ENCODE data around the gene DHRS12.

DHRS12 gene

GRCh38 chr13:51807041-51807440, 3.1 kb upstream of the DHRS12 start:
- DNase-seq (ENCODE audit: low spot score): no peak

DNA sequence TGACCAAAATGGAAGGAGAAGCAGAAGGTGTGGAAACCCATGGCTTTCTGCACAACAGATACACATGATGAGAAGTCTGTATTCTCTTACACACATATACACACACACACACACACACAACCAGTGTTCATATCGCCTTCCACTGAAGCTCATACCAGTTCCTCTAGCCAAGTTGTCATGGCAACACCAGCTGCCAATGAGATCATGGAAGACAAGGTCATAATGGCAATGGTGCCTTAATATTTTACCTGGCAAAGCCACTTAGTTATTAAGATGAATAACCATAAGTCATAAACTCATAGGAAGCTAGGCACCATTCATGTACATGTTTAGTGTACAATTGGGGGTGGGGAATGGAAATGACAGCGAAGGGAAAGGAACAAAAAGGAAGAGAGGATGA, 2.6 kb upstream of the DHRS12 start:
- no peak for DNase-seq (ENCODE audit: low spot score)

- no peak for DNase-seq (ENCODE audit: low spot score)
These were observed 2.0 kb upstream of the DHRS12 start for GRCh38 chr13:51805925-51806324.

- no peak for DNase-seq (ENCODE audit: low spot score)
These were observed 1.4 kb upstream of the DHRS12 start for GRCh38 chr13:51805313-51805712.

GRCh38 chr13:51804295-51805172, 571 bp upstream of the DHRS12 start:
- DNase-seq (ENCODE audit: low spot score): peak; percentile 46

GRCh38 chr13:51802631-51803418, 1.1 kb downstream of the DHRS12 start:
- DNase-seq (ENCODE audit: low spot score): no peak

- no peak for DNase-seq (ENCODE audit: low spot score)
These were observed 2.3 kb downstream of the DHRS12 start for GRCh38 chr13:51801631-51802099.

GRCh38 chr13:51800486-51800885, 3.5 kb downstream of the DHRS12 start:
- DNase-seq (ENCODE audit: low spot score): no peak

DNA sequence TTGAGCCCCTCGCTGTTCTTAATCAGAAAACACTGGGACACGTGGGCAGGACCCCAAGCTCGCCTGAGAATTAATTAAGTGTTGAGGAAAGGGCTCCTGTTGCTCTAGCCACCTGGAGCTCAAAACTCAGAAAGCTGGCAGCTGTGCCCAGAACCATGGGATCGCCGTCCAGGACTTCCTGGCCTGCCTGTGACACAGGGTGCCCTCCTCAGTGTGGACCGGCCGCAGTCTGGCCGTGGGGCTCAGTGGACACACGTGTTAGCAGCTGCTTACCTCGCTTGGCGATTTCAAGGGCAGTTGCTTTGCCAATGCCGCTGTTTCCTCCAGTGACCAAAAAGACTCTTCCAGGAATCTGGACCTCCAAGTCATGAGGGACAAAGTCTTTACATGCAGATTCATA, 4.7 kb downstream of the DHRS12 start:
- DNase-seq (ENCODE audit: low spot score): no peak

DNA sequence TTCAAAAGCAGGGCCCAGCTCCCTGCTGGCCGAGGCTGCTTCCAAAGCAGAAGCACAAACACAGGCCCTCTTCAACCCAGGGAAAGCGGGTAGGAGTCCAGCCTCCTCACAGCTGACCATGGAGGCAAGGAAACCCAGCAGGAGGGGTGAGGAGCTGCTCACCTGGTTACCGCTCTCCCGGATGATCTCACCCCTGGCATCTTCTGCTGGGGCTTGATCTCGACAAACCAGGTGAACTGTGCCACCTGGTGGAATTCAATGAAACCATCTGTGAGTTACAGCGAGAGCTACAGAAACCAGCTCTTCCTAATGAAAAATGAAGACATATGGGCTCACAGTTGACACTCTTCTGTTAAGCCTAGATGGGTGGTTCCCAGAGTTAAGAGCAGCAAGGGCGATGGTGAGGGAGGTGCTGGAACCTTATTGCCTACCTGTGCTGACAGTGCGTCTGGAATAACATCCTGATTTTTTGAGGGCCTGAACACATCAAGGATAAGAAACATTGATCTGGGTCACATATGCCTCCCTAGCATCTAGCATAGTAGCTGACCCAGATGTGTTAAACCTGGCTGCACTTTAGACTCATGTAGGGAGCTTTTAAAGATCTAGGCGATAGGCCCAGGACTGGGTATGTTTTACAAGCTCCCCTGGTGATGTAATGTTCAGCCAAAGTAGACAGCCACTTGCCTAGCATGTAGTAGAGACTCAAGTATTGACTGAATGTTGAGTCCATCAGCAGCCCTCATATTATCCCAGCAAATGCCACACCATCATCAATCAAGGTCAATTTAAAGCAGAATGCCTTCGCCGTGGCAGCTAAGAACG, 6.1 kb downstream of the DHRS12 start:
- peak; percentile 80 for DNase-seq (ENCODE audit: low spot score)

DNA sequence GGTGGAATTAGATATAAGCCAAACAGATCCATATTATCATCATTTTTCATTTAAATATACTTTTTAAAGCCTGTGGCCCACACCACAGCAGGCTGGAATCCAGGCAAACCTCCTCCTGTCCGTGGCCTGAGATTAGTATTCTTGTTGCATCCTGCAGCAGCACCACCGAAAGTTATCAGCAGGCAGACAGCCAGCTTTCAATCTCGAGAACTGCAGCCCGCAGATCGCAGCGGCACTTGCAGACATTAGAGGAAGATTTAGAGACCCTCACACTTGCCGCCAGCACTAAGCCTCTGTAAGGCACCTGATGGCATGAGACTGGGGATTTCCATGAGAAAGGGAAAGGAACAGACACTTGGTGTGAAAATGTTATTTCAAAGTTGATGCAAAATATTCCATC, 7.4 kb downstream of the DHRS12 start:
- no peak for DNase-seq (ENCODE audit: low spot score)

DNA sequence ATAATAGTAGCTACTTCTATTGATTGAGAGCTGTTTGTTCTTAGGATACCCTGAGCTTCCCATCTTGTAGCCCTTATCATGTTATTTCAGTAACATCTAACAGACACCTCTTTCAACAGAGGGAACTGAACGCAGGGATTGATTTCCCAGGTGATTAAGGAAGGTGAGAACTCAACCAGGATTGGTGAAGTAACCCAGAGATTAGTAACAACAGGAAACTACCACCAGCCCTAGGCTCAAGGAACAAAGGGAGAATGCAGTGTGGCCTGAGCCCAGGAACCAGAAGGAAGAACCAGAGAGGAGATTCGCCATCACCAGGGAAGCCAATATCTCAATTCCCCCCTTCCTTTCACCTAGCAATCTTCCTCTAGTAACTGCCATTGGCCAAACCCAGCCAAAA, 8.5 kb downstream of the DHRS12 start:
- no peak for DNase-seq (ENCODE audit: low spot score)

DNA sequence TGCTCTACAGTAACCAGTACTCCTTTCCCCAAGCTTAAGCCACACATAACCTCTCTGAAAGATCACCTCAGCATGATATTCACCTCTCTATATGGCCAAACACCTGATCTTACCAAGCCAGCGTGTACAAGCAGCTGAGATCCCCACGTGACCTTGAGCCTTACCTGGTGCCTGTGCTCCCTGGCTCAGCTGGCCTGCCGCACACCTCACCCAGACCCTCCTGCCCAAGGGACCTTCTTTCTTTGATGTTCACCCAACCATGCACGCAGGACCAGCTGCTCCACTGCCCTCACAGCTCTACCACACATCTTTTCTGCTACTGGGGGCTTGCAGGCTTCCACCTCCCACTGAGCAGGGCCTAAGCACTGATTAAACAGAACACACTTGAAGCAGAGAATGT, 9.0 kb downstream of the DHRS12 start:
- no peak for DNase-seq (ENCODE audit: low spot score)

GRCh38 chr13:51793570-51794271, 10.2 kb downstream of the DHRS12 start:
- DNase-seq (ENCODE audit: low spot score): no peak

DNA sequence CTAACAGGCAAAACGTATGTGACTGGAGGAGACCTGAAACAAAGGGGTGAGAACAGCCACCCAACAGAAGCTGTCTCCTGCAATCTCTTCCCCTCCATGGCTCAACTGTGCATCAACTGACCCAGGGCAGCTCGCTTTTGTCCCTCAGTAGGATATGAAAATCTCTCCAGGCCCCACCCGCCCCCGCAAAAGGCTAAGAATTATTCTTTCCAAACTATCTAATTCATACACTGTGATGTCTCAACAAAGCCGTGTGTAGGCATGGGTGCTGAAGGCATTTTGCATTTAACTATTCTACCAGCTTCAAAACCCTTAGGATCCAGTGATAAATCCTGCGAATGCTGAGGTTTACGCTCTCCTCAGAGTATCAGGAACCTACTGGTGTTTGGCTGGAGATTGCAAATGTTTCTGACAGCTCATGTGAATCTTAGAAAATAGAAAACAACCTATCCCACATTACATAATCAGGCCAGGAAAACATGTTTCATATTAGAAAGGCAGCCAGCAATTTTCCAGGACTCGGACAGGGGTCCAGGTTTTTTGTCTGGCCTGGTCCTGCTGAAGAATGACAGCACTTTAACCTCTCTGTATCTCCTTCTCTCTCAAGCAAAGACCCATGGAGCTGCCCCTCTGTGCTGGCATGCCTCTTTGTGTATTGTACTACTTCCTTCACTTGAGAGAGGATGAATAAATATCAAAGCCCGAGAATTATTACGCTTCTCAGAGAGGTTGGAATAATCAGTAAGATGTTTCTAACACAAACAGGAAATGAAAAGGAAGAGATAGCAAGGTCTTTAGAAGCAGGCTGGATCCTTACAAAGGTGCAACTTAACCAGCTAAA, 17.3 kb downstream of the DHRS12 start:
- no peak for DNase-seq (ENCODE audit: low spot score)

DNA sequence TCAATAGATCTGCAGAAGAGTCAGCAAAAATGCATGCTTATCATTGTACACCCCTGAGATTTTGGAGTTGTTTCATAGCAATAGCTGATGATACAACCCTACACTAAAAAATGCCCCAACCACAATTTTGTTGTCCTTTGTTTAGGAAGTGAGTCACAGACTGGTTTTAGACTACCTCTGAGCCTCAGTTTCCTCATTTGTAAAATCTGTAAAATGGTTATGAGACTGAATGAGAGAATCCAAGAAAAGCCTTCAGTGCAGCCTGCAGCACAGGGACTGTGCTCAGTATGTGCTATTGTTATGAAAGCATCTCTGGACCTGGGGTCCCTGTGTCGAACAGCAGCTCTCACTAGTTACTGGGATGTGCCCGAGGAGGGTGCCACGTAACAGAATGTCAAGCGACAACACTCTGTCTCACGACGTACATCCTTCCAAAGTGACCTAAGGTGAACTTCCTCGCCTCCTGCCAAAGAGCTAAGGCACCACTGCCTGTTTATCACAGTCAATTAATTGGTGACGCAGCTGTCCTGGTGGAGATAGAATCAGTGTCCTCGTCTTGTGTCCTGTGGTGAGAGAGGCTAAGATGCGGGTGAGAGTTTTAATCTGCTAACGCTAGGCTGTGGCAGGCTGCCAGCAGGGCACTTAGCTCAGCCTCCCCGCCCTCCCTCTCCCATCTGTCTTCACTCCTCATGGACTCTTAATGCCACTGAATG, 18.1 kb downstream of the DHRS12 start:
- DNase-seq (ENCODE audit: low spot score): peak; percentile 88

DNA sequence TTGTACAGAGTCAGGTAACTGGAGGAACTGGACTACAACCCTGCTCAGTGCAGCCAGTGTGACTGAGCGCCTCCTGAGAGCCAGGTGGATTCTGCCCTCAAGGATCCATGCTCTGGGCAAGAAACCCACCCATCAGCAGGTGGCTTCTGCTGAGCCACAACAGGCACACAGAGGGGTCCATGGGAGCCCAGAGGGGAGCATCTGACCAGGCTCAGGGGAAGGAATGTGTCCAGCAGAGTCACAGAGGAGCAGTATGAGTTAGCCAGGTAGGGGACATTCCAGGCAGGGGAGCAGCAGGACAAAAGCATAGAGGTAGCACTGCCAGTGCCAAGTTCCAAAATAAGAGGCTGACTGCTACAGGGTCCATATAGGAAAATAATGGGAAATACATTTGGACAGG, 19.9 kb downstream of the DHRS12 start:
- DNase-seq (ENCODE audit: low spot score): no peak

DNA sequence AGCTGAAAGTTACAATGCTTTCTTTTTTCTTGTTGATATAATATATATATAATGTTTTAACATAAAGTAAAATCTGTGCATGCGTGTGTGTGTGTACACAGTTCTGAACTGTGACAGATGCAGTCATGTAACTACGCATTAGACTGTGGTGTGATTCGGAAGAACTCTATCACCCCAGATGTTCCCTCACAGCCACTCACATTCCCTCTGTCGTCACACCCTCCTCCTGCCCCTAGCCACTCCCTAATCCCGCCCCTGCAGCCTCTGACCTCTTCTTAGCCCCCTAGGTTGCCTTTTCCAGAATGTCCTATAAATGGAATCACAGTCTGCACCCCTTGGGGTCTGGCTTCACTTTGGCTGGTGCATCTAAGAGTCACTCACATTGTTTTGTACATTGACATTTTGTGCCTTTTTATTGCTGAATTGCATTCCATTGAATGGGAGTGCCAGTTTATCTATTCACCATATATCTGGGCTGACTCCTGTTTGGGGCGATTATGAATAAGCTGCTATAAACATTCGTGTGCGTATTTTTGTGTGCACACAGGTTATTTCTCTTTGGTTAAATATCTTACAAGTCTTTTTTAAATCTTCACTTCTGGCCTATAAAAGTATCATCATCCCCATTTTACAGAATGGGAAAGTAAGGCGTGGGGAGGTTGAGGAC, 20.4 kb downstream of the DHRS12 start:
- DNase-seq (ENCODE audit: low spot score): no peak

GRCh38 chr13:51782026-51782710, 21.8 kb downstream of the DHRS12 start:
- no peak for DNase-seq (ENCODE audit: low spot score)

All from D341Med (cell line).